ENCODE results near the gene ZNF69.
"Not testable (repeated sequence)": the region's sequence is repeated elsewhere in the genome, so short reads cannot be mapped to it uniquely, and the experiment has no call there.

ZNF69 gene

DNA sequence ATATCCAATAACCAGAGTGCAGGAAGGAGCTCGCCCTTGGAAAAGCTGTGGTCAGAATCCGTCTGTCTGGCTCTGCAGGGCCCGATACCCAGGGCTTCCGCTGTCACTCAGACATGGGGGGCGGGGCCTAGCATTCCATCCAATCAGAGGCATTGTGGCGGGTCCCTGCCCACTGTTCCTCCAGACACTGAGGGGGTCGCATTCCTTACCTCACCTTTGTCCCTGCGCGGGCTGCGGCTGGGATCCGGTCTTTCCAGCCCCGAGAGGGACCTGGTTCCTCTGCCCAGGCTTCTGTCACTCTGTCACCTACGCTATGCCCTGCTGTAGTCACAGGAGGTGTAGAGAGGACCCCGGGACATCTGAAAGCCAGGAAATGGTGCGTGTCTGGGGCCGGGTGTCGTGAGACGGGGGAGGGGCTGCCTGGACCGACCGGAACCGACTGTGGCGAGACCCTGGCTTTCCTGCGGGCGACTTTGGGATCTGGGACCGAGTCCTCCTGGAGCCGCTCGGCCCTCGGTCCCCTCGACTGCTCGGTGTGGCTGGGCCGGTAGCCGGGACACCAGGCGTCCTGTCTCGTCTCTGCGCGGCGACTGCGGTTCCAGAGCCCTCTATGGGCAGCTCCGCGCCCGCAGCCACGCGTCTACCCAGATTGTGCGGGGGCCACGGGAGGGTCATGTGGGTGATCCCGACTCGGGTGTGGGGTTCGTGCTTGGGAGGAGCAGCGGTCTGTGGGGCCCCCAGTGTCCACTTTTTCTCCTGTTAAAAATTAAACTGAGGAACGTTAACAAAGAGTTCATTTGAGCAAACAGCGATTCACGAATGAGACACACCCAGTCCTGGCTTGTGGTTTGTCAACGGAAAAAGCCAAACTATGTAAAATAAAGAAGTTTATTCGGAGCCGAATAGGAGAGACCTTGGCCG, at the start of gene ZNF69:
TSS of gene ZNF69 (plus strand) at position 172 of the 921 bp plus-strand sequence. CDS start at position 314, 142 bp downstream.
- peak; percentile 44 for DNase-seq (ENCODE audit: low spot score)

DNA sequence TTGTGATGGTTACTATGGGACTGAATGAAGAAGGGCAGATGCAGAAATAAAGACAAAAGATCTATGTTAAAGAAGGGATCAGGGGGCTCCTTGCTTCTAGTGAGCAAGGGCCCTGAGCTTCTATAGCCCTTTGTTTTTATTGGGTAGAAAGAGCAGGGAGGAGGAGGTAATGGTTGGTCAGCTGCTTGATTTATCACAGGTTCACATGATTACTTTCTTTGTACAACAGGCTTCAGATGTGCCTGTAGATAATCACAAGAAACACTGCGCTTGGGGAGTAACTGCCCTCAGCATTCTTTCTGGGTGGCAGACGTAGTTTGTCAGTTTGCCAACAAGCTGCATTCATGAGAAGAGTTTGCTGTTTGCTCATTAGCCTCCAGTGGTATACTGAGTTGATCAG, 43.9 kb upstream of the ZNF69 start:
- DNase-seq (ENCODE audit: low spot score) = no peak

DNA sequence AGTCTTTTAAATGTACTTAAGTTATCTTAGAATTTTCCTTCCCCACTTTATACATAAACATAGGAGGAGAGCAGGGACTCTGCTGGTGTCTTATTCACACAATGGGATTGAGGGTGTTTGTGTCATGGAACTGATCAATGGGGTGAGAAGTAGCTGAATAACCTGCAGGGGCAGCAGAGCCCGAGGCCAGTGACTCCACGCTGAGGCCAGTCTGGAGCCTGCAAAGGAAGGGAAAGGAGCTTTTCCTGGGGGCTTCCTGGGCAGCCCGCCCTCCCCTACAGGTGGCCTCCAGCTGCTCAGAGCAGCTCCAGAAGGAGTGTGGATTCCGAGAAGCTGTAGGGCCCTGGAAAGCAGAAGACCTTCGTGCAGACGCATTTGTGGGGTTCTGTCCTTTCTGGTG, 40.0 kb upstream of the ZNF69 start:
- not testable (repeated sequence) for DNase-seq (ENCODE audit: low spot score)

DNA sequence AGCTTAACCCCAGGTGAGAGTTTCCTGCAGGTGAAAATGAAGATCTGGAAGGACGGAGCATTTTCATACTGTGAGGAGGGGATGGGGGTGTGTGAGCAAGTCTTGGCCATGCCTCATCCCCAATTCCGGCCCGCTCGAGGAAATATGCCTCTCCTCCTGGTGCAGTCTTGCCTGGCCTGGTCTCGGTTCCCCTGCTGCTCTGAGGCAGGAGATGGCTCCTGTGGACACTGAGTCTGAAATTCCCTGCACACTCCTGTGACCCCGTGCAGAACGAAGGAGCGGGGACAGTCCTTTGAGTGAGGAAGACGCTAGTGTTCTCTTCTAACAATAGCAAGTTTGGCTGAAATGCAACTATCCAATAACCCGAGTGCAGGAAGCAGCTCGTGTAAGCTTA, 39.4 kb upstream of the ZNF69 start:
- no peak for DNase-seq (ENCODE audit: low spot score)

DNA sequence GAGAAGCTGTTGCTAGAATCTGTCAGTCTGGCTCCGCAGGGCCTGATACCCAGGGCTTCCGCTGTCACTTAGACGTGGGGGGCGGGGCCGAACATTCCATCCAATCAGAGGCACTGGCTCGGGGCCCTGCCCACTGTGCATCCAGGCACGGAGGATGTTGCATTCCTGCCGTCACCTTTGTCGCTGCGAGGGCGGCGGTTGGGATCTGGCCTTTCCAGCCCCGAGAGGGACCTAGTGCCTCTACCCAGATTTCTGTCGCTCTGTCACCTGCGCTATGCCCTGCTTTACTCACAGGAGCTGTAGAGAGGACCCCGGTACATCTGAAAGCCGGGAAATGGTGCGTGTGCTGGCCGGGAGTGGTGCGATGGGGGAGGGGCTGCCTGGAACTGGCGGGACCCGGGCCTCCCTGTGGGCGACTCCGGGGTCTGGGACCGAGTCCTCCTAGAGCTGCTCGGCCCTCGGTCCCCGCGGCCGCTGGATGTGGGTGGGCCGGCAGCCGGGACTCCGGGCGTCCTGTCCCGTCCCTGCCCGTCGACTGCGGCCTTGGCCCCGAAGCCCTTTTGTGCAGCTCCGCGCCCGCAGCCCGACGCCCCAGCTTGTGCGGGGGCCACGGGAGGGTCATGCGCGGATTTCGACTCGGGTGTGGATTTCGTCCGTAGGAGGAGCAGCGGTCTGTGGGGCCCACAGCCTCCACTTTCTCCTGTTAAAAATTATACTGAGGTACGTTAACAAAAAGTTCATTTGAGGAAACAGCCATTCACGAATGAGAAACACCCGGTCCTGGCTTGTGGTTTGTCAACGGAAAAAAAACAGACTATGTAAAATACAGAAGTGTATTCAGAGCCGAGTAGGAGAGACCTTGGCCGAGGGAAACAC, 38.8 kb upstream of the ZNF69 start, which contains the start of gene ZNF439:
TSS of gene ZNF439 (plus strand) at position 133 of the 876 bp plus-strand sequence. CDS start at position 275, 142 bp downstream.
- DNase-seq (ENCODE audit: low spot score) = peak; percentile 86

DNA sequence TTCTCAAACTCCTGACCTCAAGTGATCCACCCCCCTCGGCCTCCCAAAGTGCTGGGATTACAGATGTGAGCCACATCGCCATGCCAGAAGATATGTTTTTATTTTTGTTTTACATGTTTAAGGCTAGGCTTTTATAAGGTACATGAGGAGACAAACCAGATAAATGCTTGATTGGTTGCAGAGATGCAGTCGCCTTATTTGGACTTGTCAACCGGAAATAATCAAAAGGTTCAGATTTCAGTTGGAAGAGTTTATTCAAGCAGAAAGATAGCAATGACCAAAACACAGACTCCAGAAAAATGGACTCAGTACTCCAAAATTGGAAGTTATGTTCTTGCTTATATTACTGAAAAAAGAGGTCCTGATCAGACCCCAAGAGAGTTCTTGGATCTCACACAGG, 37.3 kb upstream of the ZNF69 start:
- not testable (repeated sequence) for DNase-seq (ENCODE audit: low spot score)

DNA sequence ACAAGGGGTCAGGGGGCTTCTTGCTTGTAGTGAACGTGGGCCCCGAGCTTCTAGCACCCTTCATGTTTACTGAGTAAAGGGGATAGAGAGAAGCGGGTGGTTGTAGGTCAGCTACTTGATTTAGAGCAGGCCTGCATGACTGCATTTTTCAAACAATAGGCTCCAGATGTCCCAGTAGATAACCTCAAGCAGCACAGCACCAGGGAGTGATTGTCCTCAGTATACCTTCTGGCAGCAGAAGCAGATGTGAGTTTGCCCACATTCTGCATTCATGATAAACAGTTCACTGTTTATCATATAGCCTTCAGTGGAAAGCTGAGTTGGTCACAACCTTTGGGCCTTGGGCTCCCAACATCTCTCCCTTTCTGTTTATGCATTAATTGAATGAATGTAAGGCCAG, 34.2 kb upstream of the ZNF69 start:
- no peak for DNase-seq (ENCODE audit: low spot score)

DNA sequence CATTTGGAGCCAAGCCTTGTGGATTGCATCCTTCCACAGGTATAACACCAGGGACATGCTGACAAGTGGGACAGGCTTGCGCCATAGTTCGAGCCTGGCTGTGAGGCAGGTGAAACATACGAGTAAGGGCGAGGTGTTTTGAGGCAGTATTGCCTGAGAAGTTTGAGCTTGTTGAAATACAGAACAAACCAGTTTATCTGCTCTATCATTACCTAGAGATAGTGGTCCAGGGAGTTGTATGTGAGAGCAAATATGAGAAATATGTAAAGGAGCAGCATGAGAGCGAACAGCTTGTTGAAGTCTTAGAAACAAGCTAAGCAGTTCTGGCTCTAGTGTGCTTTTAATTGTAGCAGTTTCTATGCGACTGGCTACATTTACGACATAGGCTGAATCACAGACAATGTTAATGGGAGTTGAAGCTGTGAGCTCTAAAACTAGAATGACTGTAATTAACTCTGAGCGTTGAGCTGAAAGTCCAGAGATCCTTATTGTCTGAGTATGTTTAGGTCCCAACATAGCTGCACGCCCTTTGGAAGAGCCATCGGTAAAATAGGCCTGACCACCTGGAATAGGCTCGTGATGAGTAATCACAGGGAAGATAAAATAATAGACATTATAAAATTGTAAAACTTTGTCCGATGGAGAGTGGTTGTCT, 30.9 kb upstream of the ZNF69 start:
- no peak for DNase-seq (ENCODE audit: low spot score)

DNA sequence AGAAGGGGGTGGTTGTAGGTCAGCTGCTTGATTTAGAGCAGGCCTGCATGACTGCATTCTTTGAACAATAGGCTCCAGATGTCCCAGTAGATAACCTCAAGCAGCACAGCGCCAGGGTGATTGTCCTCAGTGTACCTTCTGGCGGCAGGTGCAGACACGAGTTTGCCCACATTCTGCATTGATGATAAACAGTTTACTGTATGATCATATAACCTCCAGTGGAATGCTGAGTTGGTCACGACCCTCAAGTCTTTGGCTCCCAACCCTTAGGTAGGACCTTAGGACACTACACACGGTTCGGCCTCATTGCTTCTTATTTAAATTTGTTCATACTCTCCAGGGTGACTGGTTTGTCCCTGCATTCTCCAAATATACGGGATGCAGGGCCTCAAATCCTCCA, 26.9 kb upstream of the ZNF69 start:
- no peak for DNase-seq (ENCODE audit: low spot score)

DNA sequence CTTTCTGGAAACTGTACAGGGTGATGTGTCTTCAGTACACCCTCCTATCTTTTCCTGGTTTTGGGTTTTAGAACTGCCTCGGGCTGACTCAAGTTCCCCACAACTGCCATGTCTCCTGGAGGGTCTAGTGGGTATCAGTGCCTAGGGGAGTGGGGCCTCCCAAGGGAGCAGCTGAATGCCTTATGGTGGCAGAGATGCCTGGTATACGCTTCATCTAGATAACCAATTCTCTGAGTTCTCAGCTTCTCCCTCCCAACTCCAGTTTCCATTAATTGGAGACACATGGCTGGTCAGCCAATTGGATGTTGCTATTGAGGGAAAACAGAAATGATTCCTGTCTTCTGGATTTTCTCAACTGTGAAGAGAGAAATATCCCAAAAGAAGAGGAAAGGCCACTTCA, 26.3 kb upstream of the ZNF69 start:
- no peak for DNase-seq (ENCODE audit: low spot score)

DNA sequence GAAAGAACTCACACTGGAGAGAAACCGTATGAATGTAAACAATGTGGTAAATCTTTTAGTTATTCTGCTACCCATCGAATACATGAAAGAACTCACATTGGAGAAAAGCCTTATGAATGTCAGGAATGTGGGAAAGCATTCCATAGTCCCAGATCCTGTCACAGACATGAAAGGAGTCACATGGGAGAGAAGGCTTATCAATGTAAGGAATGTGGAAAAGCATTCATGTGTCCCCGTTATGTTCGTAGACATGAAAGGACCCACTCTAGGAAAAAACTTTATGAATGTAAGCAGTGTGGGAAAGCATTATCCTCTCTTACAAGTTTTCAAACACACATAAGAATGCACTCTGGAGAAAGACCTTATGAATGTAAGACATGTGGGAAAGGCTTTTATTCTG, 19.8 kb upstream of the ZNF69 start:
- not testable (repeated sequence) for DNase-seq (ENCODE audit: low spot score)

DNA sequence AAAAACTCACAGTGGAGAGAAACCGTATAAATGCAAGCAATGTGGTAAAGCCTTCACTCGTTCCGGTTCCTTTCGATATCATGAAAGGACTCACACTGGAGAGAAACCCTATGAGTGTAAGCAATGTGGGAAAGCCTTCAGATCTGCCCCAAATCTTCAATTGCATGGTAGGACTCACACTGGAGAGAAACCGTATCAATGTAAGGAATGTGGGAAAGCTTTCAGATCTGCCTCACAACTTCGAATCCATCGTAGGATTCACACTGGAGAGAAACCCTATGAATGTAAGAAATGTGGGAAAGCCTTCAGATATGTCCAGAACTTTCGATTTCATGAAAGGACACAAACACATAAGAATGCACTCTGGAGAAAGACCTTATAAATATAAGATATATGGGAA, 19.4 kb upstream of the ZNF69 start:
- no peak for DNase-seq (ENCODE audit: low spot score)

DNA sequence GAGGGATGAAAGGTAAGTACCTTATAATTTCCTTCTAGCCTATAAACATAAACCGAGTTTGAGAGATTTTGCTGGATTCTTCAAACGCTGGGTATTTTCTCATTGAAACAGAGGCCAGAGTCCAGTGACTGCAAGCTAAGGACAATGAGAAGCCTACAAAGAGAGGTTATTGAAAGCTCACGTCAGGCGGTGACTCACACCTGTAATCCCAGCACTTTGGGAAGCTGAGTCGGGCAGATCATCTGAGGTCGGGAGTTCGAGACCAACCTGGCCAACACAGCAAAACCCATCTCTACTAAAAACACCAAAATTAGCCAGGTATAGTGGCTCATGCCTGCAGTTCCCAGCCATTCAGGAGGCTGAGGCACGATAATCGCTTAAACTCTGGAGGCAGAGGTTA, 15.0 kb upstream of the ZNF69 start:
- no peak for DNase-seq (ENCODE audit: low spot score)

DNA sequence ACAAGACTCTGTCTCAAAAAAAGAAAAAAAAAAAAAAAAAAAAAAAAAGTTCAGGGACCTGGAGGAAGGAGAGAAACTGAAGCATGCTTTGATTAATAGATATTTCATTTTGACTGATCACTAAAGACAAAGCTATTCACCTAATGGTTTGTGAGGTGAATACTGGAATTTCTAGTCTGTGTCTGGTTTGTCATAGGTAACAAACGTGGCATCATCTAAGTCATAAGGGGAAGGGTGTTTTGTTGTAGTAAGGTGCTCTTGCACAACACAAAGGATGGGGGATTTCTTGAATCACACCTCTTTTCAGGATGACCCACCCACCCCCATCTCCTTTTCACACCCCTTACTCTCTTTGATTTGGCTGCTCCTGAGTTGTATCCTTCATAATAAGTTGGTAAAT, 13.8 kb upstream of the ZNF69 start:
- no peak for DNase-seq (ENCODE audit: low spot score)

DNA sequence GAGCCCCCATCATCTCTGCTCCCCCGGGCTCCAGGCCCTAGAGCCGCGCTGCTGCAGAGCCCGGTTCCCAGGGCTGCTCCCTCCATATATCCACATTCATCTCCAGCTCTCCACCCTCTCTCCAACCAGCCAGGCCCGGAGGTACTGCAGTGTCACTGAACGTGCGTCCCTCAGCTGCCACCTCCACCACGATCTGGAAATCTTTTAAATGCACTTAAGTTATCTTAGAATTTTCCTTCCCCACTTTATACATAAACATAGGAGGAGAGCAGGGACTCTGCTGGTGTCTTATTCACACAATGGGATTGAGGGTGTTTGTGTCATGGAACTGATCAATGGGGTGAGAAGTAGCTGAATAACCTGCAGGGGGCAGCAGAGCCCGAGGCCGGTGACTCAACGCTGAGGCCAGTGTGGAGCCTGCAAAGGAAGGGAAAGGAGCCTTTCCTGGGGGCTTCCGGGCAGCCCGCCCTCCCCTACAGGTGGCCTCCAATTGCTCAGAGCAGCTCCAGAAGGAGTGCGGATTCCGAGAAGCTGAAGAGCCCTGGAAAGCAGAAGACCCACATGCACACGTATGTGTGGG, 7.8 kb upstream of the ZNF69 start:
- peak; percentile 7 for DNase-seq (ENCODE audit: low spot score)

DNA sequence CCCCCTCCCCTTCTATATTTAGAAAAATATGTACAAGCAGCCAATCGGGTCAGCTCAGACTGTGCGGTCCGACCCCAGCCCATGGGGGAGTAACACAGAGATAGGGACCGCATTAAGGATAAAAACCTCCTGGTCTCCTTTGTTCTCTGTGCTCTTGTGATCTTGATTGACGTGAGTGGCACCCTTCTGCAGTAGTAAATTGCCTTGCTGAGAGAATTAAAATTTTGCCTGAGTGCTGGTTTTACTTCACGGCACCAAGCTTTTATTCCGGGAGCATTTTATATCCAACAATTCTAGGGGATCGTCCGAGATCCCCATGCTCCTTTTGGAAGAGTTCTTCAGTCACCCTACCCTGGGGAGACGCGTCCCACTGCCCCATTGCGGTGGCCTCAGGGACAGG, 7.0 kb upstream of the ZNF69 start:
- DNase-seq (ENCODE audit: low spot score) = no peak

DNA sequence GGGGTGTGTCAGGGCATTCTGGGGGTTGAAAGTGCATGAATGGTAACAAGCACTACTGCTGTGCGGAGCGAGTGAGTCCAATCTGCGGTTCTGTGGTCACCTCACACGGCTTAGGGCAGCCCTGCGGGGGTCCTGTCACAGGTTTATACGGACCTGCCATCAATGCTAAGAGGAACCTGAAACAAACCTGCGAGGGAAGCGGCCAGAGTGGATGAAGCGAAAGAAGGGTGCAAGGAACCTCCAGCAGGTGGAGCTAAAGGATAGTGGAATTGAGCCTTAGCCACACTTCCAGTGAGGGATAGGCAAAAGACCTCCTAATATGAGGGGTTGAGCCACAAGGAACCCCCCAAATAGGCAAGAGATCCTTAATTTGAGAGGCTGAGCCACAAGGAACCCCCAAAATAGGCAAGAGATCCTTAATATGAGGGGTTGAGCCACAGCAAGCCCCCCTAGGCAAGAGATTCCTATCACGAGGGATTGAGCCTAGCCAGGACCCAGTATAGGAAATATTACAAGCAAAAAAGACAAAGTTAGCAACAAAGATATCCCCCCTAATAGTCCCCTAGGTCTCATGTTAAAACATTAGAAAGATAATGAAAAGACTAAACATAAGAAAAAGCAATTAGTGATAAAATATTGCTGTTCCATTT, 6.3 kb upstream of the ZNF69 start:
- DNase-seq (ENCODE audit: low spot score) = peak; percentile 59

DNA sequence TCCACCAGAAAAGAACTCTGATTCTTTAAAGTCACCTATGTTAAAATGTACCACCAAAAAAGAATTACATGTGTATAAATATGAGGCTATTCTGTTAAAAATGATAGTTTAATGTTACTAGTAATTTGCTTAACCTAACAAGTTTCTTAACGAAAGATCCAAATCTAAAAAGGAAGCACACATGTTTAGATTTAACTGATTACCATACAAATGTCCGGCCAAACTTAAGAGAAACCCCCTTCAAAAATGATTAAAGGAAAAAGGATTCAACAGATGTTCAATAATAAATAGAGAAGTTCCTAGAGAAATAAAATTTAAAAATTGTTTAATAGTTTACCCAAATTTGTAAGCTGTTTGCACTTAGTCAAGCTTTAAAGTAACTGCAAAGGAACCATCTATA, 5.0 kb upstream of the ZNF69 start:
- no peak for DNase-seq (ENCODE audit: low spot score)

DNA sequence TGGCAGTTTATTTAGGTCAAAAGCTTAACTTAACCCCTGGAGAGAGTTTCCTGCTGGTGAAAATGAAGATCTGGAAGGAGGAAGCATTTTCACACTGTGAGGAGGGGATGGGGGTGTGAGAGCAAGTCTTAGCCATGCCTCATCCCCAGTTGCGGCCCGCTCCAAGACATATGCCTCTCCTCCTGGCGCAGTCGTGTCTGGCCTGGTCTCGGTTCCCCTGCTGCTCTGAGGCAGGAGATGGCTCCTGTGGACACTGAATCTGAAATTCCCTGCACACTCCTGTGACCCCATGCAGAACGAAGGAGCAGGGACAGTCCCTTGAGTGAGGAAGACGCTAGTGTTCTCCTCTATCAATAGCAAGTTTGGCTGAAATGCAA, 360 bp upstream of the ZNF69 start:
- no peak for DNase-seq (ENCODE audit: low spot score)

DNA sequence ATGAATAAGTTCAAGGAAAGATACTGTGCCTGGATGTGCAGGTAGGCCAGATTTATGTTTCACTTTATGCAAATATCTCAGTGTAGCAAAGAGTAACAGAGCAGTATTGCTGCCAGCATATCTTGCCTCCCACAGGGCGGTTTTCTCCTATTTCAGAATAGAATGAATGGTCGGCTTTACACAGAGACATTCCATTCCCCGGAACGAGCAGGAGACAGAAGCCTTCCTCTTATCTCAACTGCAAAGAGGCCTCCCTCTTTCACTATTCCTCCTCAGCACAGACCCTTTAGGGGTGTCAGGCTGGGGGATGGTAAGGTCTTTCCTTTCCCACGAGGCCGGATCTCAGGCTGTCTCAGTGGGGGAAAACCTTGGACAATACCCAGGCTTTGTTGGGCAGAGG, 2.3 kb downstream of the ZNF69 start:
- not testable (repeated sequence) for DNase-seq (ENCODE audit: low spot score)

DNA sequence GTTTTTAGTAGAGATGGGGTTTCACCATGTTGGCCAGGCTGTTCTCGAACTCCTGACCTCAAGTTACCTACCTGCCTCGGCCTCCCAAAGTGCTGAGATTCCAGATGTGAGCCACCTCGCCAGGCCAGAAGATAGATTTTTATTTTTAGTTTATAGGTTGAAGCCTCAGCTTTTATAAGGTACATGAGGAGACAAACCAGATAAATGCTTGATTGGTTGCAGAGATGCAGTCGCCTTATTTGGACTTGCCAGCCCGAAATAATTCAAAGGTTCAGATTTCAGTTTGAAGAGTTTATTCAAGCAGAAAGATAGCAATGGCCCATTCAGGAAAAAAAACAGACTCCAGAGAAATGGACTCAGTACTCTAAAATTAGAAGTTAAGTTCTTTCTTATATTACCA, 3.1 kb downstream of the ZNF69 start:
- no peak for DNase-seq (ENCODE audit: low spot score)

DNA sequence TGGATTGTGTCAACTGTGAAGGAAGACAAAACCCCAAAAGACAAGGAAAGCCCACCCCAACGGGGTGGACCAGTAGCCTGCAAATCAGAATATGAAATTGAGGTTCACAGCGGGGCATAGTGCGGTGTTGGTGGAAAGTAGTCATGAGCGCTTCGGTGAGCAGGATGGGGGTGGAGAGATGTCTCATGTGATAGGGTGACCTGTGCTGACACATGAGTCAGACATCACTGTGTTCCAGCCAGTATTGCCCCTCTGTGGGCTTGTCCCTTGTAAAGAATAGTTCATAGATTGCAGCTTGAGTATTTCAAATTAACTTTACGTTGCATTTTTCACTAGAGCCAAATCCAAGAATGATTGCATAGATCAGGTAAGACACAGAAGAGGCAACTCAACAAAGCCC, 7.3 kb downstream of the ZNF69 start:
- DNase-seq (ENCODE audit: low spot score) = no peak

Measured in CD4-positive, alpha-beta T cell treated with Interleukin-6 at 100 ng/mL for 8 hours (primary cell).